ENCODE measurements around the gene JAZF1. TPM values are rescaled to one million over a fixed set of nuclear protein-coding genes. Genes with fewer than 3 reads are reported as not detected.

The JAZF1 gene
- total RNA-seq, 1 experiment from 2014 or later: 3.4 TPM

DNA sequence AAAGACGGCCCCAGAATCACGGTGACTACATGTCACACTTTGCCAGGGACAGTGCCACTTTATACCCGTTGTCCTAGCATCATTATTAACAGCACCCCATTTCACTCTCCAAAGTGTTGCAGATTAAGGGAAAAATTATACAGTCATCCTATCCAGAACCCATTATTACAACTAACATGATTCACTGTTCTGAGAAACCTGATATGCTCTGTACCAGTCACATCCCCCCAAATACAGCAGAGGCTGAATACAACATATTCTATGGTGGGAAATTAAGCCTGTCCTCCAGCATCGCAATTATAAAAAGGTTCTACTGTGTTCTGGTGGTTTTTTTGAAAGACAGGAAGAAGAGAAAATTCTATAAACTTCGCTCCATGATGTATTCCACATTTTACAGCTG lies 162.1 kb downstream of the JAZF1 start (continued):
- TF ChIP-seq, protein P1, sequence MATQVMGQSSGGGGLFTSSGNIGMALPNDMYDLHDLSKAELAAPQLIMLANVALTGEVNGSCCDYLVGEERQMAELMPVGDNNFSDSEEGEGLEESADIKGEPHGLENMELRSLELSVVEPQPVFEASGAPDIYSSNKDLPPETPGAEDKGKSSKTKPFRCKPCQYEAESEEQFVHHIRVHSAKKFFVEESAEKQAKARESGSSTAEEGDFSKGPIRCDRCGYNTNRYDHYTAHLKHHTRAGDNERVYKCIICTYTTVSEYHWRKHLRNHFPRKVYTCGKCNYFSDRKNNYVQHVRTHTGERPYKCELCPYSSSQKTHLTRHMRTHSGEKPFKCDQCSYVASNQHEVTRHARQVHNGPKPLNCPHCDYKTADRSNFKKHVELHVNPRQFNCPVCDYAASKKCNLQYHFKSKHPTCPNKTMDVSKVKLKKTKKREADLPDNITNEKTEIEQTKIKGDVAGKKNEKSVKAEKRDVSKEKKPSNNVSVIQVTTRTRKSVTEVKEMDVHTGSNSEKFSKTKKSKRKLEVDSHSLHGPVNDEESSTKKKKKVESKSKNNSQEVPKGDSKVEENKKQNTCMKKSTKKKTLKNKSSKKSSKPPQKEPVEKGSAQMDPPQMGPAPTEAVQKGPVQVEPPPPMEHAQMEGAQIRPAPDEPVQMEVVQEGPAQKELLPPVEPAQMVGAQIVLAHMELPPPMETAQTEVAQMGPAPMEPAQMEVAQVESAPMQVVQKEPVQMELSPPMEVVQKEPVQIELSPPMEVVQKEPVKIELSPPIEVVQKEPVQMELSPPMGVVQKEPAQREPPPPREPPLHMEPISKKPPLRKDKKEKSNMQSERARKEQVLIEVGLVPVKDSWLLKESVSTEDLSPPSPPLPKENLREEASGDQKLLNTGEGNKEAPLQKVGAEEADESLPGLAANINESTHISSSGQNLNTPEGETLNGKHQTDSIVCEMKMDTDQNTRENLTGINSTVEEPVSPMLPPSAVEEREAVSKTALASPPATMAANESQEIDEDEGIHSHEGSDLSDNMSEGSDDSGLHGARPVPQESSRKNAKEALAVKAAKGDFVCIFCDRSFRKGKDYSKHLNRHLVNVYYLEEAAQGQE (IDR thresholded peaks at IDR 0.05; ENCODE audit: low read depth): no peak
- no peak for TF ChIP-seq POLR2AphosphoS5 (IDR thresholded peaks at IDR 0.05; ENCODE audit: low read depth, low read length)
- TF ChIP-seq FOSL1 (IDR thresholded peaks at IDR 0.05; ENCODE audit: low read depth): no peak
- TF ChIP-seq ZFX (IDR thresholded peaks at IDR 0.05): no peak
- TF ChIP-seq YY1 (IDR thresholded peaks at IDR 0.05; ENCODE audit: extremely low read depth, insufficient replicate concordance, low read depth, low read length): no peak
- TF ChIP-seq, protein P2, sequence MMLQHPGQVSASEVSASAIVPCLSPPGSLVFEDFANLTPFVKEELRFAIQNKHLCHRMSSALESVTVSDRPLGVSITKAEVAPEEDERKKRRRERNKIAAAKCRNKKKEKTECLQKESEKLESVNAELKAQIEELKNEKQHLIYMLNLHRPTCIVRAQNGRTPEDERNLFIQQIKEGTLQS (IDR thresholded peaks at IDR 0.05): no peak
- no peak for TF ChIP-seq EZH2phosphoT487 (IDR thresholded peaks at IDR 0.05; ENCODE audit: borderline replicate concordance)
- no peak for TF ChIP-seq TCF7L2 (IDR thresholded peaks at IDR 0.05; ENCODE audit: borderline replicate concordance, extremely low read depth, insufficient read depth, insufficient read length)
- TF ChIP-seq EZH2 (IDR thresholded peaks at IDR 0.05): no peak
- TF ChIP-seq JUND (IDR thresholded peaks at IDR 0.05): no peak
- no peak for TF ChIP-seq SP1 (IDR thresholded peaks at IDR 0.05; ENCODE audit: low read depth)

DNA sequence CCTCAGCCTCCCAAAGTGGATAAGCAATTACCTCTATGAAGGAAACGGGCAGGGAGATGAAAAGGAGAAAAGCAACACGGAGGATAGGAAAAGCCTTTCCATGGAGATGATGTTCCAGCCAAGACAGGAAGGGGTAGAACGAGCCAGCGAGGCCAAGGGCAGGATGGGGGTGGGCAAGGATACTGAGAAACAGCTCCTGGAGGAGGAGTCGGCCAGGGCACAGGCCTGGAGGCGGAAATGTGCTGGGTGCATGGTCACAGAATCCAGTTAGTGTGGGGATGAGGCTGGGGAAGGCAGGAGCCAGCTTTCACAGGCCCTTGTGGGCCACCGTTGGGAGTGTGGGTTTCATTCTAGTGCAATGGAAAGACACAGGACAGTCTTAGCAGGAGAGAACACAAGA lies 162.6 kb downstream of the JAZF1 start:
- Histone ChIP-seq H3K9me3 (ENCODE audit: control insufficient read depth in 1 of 2, insufficient read depth in 1 of 2, low read depth in 1 of 2, low read length in 2 of 2) (peaks cover 0 to 2% of the 10 kb centered on the region in 2 experiments; a peak in 1 of 4 replicates), H3K9me2 (ENCODE audit: insufficient read depth) (no peaks in the 10 kb centered on the region), H2AFZ (ENCODE audit: low read depth, low read length, poor library complexity, severe bottlenecking) (no peak overlapping the region), H3K36me3 (ENCODE audit: control insufficient read depth in 1 of 2, insufficient read depth in 2 of 2, low read length in 2 of 2) (no peaks in the 10 kb centered on the region), H3K27ac (ENCODE audit: low read depth, low read length) (no peak overlapping the region), H3K79me2 (ENCODE audit: insufficient read depth, low read length) (no peaks in the 10 kb centered on the region), H4K20me1 (ENCODE audit: insufficient read depth) (no peaks in the 10 kb centered on the region), H3K9ac (ENCODE audit: low read length) (no peak overlapping the region), H3K4me3 (replicated peaks in 1 of 2; ENCODE audit: low read depth in 1 of 2, low read length in 2 of 2) (no peak overlapping the region), H3K4me1 (ENCODE audit: control insufficient read depth in 1 of 2, insufficient read depth in 2 of 2, low read length in 2 of 2) (peaks cover 0 to 13% of the 10 kb centered on the region in 2 experiments; a peak in 1 of 4 replicates), H3K4me2 (ENCODE audit: low read length) (no peak overlapping the region), H3K27me3 (ENCODE audit: insufficient read depth, low read length) (no peaks in the 10 kb centered on the region)
- TF ChIP-seq POLR2A (IDR thresholded peaks at IDR 0.05; ENCODE audit: borderline replicate concordance, extremely low read depth, insufficient read depth, insufficient read length): no peak
- no peak for TF ChIP-seq SIN3A (IDR thresholded peaks at IDR 0.05; ENCODE audit: low read depth)
- no peak for TF ChIP-seq JUND (IDR thresholded peaks at IDR 0.05)
- no peak for TF ChIP-seq ZNF274 (IDR thresholded peaks at IDR 0.05; ENCODE audit: low read depth, low read length)
- no peak for TF ChIP-seq CEBPB (IDR thresholded peaks at IDR 0.05; ENCODE audit: low read depth)
- TF ChIP-seq, protein P3, sequence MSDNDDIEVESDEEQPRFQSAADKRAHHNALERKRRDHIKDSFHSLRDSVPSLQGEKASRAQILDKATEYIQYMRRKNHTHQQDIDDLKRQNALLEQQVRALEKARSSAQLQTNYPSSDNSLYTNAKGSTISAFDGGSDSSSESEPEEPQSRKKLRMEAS (IDR thresholded peaks at IDR 0.05): no peak
- CTCF ChIA-PET: no interaction called here
- POLR2A ChIA-PET: no interaction called here
- DNase-seq (ENCODE audit: low read depth, low spot score) (no peak), ATAC-seq (no peak)
- RAD21 ChIA-PET (ENCODE audit: low non-redundant PET in 1 of 2, low total read pairs in 2 of 2, uncharacterized antibody in 2 of 2, unreplicated experiment in 2 of 2): no interaction called here
- BruUV-seq (replicated peaks): no TSS peak
- intact Hi-C loops (cut with micrococcal nuclease): no loop called here
